HG03045 (cell line): ENCODE results near the gene WNT7B.

Experiments used
- ATAC-seq: cut with Tn5 transposase; IDR thresholded peaks from one replicate; pipeline ENCODE4 v1.9.1; 2021; ENCODE audit warnings: mild to moderate bottlenecking, moderate library complexity; ENCODE audit not compliant: unreplicated experiment

WNT7B gene

GRCh38 chr22:45891996-45892621 is 84.9 kb downstream of the WNT7B start:
- ATAC-seq: no peak

DNA sequence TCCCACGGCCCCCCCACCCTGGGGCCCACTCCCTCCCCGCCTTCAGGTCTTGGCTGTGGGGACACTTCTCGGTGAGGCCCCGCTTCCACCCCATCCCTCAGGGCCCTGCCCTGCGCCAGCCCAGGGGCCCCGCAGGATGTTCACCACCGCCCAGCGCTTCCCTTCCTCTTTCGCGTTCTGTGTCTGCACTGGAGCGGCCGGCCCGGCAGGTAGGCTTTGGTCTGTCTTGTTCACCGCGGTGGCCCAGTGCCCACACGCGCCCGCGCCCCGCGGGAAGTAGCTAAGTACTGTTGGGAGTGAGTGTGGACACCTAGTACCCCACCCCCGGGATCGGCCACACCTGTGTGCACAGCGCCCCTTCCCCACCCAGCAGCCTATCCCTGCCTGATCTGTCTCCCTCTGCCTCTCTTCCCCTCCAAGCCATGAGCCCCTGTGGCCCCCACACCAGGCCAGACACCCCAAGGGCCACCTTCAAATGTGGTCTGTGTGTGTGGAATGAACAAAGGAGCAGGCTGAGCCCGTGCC is 85.4 kb downstream of the WNT7B start:
- ATAC-seq: no peak

GRCh38 chr22:45891021-45891421 is 85.9 kb downstream of the WNT7B start:
- no peak for ATAC-seq

DNA sequence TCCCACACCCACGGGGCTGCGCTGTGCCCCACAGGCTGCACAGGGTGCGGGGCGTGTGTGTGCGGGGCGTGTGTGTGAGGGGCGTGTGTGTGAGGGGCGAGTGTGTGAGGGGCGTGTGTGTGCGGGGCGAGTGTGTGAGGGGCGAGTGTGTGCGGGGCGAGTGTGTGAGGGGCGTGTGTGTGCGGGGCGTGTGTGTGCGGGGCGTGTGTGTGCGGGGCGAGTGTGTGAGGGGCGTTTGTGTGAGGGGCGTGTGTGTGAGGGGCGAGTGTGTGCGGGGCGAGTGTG is 86.7 kb downstream of the WNT7B start:
- ATAC-seq: no peak

- ATAC-seq: no peak
These were observed 87.2 kb downstream of the WNT7B start for GRCh38 chr22:45889539-45890350.

DNA sequence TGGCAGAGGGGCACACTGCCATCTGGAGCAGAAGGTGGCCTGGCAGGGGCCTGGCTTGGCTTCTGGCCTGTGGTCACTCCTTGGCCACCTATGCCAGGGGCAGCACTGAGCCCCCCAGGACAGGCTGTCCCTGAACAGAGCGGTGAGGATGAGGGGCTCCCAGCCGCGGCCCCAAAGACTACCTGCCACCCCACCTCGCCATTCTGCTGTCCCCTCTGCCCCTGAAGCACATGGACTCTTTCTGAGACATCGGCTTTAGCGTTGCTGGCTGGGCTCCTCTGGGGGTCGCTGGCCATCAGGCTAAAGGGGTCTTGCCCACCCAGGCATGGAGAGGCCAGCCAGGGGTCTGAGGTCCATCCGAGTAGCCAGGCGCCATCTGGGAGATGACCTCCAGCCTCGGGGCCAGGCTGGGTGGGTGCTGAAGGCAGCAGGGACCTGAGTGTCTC is 87.8 kb downstream of the WNT7B start:
- no peak for ATAC-seq

DNA sequence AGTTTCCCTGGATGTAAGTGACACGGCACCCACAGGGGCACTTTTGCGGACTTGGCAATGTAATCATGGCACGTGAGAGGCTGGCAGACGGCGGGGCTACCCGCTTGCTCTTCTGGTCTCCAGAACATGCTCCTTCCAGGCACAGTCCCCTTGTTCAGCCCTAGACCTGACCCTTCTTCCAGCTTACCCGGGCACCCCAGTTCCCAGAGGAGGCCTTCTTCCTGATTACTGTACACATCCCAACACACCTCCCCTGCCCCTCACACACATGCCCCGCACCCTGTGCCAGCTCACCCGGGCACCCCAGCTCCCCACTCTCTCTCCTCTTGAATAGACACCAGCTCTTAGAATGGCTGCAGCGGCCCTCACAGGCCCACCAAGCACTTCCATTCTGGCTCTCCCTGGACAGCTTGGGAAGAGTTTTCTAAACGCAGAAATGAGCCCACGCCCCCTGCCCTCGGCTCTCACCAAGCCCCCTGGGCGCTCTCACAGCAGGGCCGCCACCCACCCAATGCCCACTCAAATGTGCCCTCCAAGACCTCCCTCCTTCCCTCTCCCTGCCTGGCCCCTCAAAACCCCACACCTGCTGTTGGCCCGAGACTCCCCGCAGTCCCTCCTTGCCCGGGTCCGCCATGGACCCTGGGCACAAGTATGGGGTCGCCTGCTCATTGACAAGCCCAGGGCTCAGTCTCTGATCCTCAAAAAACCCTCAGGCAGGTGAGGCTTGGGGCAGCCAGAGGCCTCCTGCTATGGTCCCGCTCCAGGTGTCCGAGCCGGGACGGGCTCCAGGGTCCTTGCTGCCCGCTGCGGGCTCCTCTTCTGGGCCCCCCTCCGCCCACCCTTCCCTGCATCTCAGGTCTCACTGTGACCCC is 88.5 kb downstream of the WNT7B start:
- ATAC-seq: no peak

DNA sequence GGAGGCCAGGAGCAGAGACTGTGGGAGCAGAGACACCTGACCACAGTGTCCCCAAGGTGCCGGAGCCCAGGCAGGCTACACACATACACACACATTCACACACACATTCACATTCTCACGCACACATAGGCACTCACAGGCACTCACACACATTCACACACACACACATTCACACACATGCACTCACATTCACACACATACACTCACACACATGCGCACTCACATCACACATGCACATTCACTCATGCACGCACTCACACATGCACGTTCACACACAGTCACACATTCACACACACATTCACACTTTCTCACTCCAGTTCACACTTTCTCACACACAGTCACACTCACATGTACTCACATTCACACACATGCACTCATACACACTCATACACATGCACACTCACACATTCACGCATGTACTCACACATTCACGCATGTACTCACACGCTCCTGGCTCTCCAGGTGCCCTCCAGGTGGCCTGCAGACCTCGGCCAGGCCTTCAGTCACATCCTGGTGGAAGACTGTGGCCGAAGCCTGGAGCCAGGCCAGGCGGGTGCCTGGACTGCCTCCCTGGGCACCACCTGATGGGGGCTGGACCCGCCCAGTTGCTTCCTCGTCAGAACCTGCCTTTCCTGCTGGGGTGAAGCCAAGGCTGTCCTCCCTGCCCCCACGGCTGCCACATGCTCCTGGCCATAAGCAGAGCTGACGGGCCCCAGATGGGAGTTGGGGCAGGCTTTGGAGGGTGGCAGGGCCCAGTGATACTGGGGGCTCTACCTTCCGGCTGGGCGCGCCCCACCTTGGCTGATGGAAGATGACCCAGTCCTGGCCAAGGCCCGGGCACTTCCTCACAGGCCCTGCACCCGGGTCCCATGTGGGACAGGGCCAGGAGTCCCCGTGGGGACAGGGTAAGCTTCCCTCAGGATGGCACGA is 89.5 kb downstream of the WNT7B start:
- ATAC-seq: no peak

DNA sequence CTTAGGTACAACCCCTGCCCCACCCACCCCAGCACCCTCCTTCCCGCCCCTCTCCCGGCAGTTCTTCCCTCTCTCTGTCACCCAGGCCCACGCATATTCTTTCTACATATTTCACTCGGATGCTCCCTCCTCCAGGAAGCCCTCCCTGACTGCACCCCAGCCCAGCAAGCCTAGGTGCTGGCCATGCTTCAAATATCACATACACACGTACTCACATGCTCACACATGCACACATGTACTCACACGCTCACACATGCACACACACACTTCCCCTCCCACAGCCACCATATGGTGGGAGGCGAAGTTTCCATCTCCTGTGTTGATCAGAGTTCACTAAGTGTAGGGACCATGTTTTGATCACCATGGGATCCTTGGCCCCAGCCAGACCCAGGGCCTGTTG is 90.4 kb downstream of the WNT7B start:
- no peak for ATAC-seq

GRCh38 chr22:45885941-45886395 is 91.0 kb downstream of the WNT7B start:
- ATAC-seq: no peak

DNA sequence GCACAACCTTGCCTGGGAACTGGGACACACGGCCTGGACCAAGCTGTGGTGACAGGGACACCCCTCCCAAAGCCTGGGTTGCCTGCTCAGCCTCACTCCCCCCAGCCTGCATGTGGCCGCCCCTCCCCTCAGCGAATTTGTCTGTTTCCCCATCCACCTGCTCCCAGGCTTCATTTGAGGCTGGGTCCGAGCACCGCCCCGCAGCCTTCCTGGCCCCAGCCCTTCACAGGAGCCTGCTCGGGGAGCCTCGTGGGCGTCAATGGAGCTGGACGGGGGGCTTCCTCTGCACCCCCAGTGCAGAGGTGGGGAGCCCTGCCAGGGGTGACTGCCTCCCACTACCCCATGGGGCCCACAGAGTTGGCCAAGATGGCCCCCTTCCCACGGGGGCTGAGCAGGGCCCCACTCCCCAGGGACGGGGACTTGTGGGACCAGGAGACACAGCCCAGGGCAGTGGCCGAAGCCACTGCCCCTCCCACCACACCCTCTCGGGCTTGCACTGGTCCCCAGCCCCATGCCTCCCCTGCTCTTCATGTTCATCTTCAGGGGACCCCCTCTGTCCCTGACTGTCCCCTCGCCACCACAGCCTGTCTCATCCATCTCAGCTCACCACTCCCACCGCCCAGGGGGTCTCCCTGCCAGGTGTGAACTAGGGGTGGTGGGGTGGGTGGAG is 91.7 kb downstream of the WNT7B start:
- ATAC-seq: no peak

DNA sequence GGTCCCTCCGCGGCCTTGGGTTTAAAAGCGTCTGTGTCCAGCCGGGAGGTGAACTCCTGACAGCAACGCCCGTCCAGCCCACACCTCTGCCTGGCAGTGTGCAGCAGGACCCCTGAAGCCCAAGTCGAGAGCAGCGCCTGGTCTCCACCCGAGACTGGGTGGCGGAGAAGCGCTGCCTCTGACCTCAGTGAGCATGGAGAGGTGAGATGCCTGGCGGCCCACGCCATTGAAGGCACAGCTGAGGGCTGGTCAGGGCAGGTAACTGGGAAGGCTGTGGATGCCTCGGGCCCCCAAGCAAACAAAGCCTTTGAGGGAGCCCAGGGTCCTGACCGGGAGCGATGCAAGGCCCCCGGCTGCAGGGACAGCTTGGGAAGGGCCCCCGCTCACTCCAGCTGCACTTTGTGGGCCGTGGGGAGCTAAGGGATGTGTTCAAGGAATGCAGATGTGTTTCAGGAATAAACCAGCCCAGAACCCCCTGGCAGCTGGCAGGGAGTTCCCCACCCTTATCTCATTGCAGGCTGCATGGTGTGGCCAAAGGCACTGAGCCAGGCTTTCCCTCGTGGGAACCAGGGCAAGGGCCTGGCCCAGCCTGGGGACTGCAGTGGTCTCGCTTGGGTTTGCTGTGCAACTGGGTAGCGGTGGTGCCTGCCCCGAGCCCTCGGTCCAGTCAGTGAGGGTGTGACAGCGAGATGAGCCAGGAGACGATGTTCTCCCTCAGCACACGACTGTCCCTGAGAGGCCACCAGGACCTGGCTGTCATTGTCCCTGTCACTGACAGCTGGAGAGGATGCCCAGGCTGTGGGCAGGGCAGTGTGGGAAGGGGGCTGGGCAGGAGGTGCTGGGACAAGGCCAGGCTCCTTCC is 92.5 kb downstream of the WNT7B start:
- no peak for ATAC-seq

GRCh38 chr22:45883811-45884170 is 93.2 kb downstream of the WNT7B start:
- ATAC-seq: no peak

DNA sequence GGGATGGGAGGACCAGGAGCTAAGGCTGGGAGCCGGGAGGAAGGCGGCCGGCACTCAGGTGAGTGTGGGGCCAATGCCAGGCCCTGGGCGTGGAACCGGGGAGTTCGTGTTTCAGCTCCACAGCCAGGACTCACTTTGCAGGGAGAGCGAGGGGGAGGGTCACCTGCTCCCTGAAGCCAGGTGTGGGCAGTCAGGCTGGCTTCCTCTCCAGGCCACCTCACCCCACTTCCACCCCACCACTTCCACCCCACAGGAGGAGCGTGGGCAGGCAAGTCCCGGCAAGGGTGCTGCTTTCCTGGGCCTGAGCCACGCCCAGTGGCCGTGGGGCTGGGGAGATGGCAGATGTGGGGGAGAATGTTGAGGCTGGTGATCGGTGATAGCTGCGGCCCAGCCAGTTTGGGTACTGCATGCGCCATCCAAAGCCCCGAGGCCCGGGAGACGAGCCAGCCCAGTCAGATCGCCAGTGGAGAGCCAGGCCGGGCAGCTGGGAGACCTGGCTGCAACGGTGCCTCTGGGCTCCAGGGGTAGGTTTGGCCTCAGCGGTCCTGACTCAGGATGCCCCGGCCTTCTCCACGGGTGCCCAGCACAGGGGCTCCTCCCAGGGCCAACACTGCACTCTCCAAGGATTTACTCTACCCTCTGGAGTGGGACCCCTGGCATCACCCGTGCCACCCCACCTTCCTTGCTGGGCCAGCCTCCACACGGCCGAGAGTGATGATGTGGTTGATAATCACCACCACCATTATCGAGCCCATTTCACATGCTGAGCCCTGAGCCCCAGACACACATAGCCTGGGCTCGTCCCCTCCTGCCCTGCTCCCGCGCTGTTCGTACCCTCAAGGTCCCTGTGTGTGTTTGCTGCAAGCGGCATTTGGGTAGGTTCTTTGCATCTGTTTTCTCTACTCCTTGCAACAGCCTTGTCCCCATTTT is 93.8 kb downstream of the WNT7B start:
- no peak for ATAC-seq

DNA sequence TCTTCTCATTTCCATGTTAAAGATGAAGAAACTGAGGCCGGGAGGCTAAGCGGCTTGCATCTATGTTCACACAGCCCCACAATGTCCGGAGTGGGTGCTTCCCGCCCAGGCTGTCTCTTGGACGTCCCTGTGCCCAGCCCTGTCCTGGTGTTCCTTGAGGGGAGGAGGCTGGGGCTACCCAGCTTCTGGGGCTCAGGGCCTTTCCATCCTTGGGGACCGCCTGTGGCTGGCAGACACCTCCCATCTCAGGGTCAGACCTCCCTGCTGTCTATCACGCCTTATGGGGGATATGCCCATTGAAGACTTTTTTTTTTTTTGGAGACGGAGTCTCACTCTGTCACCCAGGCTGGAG is 95.5 kb downstream of the WNT7B start:
- ATAC-seq: no peak

GRCh38 chr22:45880716-45881523 is 96.0 kb downstream of the WNT7B start:
- no peak for ATAC-seq

DNA sequence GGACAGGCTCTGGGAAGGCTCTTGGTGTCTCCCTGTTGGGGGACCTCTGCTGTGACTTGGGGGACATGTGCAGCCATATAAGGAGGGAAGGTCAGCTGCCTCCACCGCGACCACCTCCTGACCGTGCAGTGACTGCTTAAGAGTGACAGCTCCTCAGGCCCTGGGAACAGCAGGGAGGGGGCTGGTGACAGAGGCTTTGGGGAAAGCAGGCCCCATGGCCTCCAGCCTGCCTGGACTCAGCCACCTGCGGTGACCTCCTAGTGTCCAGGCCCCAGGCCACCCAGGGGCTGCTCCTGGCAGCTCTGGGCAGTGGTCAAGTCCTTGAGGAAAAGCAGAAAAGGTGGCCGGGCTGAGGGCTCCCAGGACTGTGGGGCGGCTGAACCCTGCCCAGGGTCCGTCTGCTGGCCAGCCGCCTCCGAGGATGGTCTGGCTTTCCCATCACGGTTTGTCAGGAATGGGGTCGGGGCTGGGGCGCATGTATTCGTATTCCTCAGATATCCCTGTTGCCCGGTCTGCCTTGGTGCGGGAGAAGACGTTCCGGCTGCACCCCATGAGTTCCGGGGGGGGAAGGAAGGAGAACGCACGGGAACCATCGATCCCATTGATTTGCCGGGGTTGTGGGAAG is 96.8 kb downstream of the WNT7B start:
- ATAC-seq: no peak
